Left colon (tissue), 2 donors: ENCODE data around the gene ZNF787. TPM values are rescaled to one million over a fixed set of nuclear protein-coding genes. Genes with fewer than 3 reads are reported as not detected.
"Not testable (repeated sequence)": the region's sequence is repeated elsewhere in the genome, so short reads cannot be mapped to it uniquely, and the experiment has no call there.

ENCODE experiments used
- ATAC-seq: fragments of 200-7000 bp; cut with Tn5 transposase; one replicate; pipeline ENCODE4 v1.9.1; 2020; ENCODE audit warnings: mild to moderate bottlenecking, moderate library complexity
- DNase-seq, 2 donors: peaks; one replicate each; pipeline ENCODE4 v3.0.0-alpha.2; 2020
- intact Hi-C, 2 donors: fragments of 100-400 bp; cut with DNase I in 1 of 2; cut with micrococcal nuclease in 1 of 2; formaldehyde crosslinking; loops; one replicate each; pipeline versions ENCODE4 v1.11.2 to v1.14.0; 2022; cut with DNase I, micrococcal nuclease
- total RNA-seq, 2 donors: library from RNA; stranded (reverse); fragmentation: NEBNext Ultra II Directional; extraction: Animal tissue kit (Norgen Biotek cat#: 25700); gene quantifications; one replicate each; pipeline ENCODE4 v1.2.1, GENCODE V29; 2021
- donor health status: DM: no; HTN: no; CAD: no.
- donor health status: DM: yes; HTN: yes; CAD: no.

ZNF787 gene
- total RNA-seq, 2 donors from 2014 or later: 56.6 to 59.9 TPM

DNA sequence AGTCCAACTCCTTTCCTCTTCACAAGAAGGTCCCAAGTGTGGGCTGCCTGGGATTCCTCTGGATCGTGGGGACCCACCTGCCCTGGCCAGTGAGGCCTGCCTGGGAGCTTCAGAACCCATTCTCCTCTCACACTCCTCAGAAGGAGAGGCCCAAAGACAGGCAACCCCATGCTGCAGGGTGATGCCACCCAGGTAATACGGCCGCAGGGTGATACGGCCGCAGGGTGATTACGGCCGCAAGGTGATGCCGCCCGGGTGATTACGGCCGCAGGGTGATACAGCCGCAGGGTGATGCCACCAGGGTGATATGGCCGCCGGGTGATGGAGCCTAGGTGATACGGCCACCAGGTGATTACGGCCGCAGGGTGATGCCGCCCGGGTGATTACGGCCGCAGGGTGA, 22.9 kb downstream of the ZNF787 start:
- ATAC-seq, DNase-seq, intact Hi-C loops: not testable (repeated sequence)

DNA sequence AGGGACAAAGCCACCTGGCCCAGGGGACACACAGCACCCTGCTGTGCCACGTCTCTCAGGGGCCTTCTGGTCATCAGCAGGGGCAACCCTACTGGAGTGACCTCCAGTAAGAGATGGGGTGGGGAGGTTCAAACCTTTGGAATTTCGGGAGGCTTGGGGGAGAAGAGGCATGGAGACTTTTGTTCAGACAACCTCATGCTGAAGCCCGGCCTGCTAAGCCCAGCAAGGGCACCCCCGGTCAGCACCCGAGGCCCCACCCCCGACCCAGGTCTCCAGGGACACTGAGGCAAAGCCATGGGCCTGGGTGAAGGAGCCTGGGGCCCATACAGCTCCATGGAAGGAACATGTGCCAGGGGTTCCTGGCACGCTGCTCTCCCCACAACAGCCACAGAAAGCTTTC, 23.3 kb downstream of the ZNF787 start:
- ATAC-seq: no peak
- intact Hi-C loops: no loop called here

DNA sequence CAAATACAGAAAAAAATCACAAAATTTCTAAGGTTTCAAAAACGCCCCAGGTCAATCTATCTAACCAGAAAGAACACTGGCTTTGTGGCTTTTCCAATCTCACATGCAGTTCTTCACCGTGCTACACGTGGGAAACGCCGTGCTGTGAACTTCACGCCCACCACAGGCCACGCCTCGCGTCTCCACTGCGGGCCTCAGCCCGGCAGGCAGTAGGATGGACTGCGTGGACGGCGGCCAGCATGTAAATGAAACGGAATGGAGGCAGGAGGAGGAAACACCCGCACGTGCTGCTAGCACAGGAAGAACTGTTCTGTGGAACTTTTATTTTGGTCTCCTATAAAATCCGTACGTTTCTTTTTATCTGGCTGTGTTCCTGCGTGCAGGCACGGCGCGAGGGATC, 23.8 kb downstream of the ZNF787 start:
- intact Hi-C loops: no loop called here
- ATAC-seq (no peak), DNase-seq (peak in 1 of 2 donors; percentile 5)

More for the DNA sequence above, 23.3 kb downstream of the ZNF787 start:
- DNase-seq: no peak

- intact Hi-C loops: no loop called here
- ATAC-seq (no peak), DNase-seq (no peak)
Measured at GRCh38 chr19:56096665-56097064, 24.4 kb downstream of the ZNF787 start.

DNA sequence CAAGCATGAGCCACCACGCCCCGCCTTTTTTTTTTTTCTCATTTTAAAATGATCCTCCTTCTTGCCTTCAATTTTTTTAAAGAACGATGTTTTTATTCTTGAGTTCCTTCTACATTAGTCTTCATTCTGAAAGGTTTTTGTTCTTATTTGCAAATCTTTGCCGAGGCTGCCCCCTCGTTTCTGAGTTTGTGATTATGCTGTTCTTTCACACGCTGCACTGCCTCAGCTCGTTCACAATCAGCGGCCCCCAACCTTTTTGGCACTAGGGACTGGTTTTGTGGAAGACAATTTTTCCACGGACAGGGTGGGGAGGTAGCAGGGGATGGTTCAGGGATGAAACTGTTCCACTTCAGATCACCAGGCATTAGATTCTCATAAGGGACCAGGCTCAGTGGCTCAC, 26.6 kb downstream of the ZNF787 start:
- DNase-seq: no peak
- no peak for ATAC-seq
- intact Hi-C loops: no loop called here

DNA sequence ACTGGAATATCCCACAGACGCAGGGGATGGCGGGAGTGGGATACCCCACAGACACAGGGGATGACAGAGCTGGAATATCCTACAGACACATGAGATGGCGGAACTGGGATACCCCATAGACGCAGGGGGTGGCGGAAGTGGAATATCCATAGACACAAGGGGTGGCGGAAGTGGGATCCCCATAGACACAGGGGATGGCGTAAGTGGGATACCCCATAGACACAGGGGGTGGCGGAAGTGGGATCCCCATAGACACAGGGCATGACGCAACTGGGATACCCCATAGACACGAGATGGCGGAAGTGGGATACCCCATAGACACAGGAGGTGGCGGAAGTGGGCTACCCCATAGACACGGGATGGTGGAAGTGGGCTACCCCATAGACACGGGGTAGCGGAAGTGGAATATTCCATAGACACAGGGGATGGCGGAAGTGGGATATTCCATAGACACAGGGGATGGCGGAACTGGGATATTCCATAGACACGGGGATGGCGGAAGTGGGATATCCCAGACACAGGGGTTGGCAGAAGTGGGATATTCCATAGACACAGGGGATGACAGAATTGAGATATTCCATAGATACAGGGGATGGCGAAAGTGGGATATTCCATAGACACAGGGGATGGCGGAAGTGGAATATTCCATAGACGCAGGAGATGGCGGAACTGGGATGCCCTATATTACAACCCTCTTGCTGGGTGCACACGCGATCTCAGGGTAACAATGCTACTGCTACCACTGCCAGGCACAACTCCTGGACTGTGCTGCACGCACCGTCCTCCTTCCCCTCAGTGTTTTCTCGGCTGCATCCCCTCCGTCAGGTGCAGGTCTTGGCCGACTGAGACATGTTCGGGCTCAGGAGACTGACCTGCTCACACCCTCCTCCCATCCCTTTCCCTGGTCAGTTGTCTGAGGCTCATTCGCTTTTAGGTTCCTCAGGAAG, 28.1 kb downstream of the ZNF787 start:
- ATAC-seq: no peak
- intact Hi-C loops: no loop called here
- DNase-seq: no peak

DNA sequence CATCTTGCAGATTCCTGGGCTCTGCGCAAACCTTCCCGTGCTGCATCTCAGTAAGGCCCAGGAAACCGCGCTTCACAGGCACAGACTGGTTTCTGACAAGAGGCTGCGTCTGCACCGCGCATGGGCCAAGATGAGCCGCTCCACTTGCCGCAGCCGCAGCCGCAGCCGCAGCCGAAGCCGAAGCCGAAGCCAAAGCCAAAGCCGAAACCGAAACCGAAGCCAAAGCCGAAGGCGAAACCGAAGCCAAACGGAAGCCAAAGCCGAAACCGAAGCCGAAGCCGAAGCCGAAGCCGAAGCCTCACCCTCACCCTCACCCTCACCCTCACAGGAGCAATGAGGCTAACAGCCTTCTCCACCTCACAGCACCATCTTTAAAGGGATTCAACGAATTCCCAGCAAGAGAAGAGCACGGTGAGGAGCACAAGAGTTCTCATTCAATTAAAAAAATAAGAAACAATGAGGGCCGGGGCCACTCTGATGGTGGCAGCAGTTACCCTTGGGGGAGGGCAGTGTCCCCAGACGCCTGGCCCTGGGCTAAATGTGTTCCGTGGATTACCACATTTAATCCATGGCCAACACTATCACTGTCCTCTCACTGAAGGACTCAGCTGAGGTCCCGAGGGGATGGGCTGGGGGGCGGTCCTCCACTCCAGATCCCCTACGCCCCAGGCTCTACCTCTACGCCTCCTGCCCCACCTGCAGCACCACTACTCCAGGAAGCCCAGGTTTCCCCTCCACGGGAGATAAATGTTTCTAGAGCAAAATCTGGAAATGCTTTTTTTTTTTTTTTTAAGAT, 29.1 kb downstream of the ZNF787 start:
- no peak for ATAC-seq
- DNase-seq: no peak
- intact Hi-C loops: no loop called here

GRCh38 chr19:56091066-56091490, 30.0 kb downstream of the ZNF787 start:
- DNase-seq: no peak
- intact Hi-C loops: no loop called here
- no peak for ATAC-seq

DNA sequence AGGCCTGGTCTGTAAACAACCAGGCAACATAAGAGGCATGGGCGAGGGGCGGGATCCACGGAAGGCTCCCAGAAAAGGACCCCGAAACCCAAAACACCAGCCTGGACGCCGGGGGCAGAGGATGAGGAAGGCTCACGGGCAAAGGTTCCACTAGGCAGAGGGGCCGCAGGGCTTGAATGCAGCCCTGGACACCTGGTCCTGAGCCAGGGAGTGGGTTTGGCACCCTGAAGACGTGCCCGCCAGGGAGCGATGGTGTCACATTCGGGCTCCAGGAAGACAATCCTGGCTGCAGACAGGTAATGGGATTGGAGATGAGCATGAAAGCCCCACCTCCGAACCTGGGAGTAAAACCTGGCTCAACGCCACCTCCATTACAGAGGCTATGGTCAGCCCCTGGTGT, 31.8 kb downstream of the ZNF787 start:
- DNase-seq (no peak), ATAC-seq (no peak)
- intact Hi-C loops: no loop called here

DNA sequence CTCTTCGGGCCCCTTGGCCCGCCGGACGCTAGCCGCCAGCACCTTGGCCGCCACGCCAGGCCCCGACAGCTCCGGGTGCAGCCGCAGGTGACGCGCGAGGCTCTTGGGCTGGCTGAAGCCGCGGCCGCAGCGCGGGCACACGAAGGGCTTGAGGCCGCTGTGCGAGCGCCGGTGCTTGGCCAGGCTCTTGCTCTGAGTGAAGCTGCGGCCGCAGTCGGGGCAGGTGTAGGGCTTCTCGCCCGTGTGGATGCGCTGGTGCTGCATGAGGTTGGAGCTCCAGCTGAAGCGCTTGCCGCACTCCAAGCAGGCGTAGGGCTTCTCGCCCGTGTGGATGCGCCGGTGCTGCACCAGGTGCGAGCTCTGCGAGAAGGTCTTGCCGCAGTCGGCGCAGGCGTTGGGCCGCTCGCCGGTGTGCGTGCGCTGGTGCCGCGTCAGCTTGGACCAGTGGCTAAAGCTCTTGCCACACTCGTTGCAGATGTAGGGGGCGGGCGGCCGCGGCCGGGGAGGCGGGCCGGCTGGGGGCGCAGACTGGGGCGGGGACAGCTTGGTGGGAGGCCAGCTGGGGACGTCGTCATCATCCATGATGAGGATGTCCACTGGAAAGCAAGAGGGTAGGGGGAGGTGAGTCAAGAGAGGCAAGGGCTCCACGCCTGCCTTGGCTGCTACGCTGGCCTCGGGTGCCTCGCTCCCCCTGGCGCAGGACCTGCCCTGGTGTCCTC, 32.4 kb downstream of the ZNF787 start:
- ATAC-seq (no peak), DNase-seq (no peak)
- intact Hi-C loops: no loop called here

DNA sequence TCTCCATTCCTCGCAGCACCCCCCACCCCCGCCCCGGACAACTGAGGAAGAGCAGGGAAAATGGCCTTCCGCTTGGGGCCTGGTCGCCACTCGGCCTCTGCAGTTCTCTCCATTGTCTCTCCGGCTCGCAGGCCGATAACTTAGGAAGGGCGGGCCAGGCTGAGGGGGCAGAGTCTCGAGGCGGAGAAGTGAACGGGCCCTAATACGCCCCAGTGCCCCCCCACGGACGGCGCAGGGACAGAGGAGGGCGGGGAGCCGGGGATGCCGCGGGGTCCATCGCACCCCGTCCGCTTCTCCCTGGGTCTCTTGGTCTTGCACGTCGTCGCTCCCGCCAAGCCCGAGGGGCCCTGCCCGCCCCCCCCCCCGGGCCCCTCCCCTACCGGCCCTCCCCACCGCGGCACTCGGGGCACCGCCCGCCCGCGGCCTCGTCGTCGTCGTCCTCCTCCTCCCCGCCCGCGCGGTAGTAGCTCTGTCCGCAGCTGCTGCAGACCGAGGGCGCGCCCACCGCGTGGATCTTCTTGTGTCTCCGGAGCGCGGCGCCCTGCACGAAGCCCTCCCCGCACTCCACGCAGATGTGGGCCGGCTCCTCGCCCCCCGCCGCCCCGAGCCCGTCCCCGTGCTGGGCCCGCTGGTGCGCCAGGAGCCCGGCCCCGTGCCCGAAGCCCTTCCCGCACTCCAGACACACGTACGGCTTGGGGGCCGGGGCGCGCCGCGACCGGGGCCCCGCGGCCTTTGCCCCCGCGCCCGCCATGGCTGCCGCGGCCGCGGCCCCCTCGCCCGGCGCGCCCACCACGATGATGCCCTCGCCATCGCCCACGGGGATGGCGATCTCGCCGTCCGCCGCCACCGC, 33.2 kb downstream of the ZNF787 start:
- DNase-seq: no peak
- intact Hi-C loops: no loop called here
- ATAC-seq: no peak

- intact Hi-C loops: no loop called here
- peak; percentile 6 for ATAC-seq
- DNase-seq: no peak
Measured at GRCh38 chr19:56086671-56087430, 34.2 kb downstream of the ZNF787 start.

DNA sequence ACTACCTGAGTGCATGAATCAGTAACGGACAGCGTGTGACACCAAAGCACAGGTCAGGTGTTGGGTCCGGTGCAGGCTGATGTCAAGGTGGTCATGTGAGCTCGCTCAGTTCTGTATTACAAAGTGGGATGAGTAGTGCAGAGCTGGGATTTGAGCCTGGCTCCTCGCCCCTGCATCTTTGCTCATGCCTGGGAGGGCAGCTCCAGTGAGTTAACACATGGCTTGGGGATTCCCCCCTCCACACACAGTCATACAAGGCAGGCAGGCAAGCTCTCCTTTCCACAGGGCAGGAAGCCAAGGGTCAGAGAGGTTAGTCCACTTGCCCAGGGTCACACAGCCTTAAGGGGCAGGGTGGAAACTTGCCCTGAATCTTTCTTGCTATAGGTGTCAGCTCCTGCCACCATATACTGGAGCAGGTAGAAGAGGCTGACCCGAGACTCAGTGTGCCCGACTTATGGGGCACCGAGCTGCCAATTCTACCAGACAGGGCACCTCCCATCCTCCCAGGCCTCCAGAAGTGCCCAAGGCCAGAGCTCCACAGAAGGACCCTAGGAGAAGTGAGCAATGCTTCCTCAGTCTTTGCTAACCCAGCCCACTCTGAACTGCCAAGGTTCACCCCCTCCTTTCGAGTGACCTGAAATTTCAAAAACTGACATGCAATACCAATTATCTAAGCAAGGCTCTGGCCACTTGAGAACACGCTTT, 35.4 kb downstream of the ZNF787 start:
- ATAC-seq (peak; percentile 11), DNase-seq (no peak)
- intact Hi-C loops: no loop called here

DNA sequence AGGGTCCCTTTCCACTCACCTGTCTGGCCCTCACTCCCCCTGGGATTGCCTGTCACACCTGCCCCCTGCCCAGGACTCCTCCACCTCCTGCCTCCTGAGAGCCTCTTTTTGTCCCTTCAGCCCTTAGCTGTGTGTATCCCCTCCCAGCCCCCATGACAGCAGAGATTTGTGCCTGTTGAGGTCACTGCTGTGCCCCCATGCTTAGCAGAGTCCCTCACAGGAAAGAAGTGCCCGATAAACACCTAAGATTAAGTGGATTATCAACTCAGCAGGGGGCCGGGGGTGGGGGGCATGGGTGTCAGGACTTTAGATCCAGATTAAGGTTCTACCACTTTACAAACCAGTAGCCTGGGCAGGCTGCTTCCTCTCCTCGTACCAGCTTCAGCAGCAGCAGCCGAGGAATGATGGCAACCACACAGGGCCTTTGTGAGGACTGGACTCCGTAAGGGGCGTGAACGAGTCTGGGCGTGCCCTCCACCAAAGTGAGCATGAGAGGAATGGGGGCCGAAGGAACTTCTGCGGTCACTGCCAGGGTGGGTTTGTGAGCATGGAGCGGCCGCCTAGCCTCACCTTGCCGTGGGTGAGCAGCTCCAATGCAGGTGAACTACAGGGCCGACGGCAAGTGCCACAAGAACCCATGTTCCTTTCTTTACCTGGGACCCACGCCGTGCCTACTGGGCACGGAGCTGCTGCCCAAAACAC, 36.1 kb downstream of the ZNF787 start:
- DNase-seq (no peak), ATAC-seq (no peak)
- intact Hi-C loops: no loop called here

- intact Hi-C loops: loop anchor here in 1 of 2 donors (2.0 kb wide), 1 partner anchor 89 kb away; no protein-coding TSS in a partner anchor
- ATAC-seq: no peak
- DNase-seq: no peak
Measured at GRCh38 chr19:56083668-56084067, 37.4 kb downstream of the ZNF787 start.

DNA sequence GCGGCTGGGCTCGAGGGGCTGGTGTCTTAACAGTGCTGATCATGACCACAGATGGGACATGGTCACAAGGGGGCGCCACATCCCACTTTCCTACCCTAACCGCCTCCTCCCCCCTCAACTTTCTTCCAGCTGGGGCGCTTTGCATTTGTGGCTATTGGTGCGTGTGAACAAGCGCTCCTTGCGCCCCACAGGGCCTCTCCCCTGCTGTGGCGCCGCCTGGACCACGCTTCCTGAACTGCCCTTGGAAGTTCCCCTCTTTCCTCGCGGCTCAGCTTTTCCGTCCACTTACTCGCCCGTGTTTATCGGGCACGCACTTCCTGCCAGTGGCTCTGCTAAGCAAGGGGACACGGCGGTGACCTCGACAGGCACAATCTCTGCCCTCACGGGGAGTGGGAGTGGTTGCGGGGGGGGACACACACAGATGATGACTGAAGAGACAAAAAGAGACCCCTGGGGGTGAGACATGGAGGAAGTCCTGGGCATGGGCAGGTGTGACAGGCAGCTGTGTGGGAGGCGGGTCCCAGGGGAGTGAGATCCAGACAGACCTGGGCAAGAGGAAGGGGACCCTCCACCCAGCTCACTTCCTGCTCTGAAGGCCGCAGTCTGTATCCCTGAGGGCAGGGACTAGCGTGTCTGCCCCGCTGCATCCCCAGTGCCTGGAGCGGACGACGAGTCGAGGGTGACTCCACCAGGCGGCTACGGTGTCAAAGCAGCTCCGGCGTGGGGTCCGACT, 40.3 kb downstream of the ZNF787 start:
- DNase-seq: peak; percentile 72 to 90
- intact Hi-C loops: no loop called here

More for the DNA sequence above, 40.3 kb downstream of the ZNF787 start:
- peak; percentile 73 for ATAC-seq
